WTC11 (cell line): Measurements from ENCODE around the gene FBXL13. TPM values are rescaled to one million over a fixed set of nuclear protein-coding genes. Genes with fewer than 3 reads are reported as not detected.

Experiments
- ATAC-seq: fragments of 200-7000 bp; cut with Tn5 transposase; 2 replicates; pipeline ENCODE4 v1.10.0; 2021; ENCODE audit warnings: mild to moderate bottlenecking, moderate library complexity
- CTCF ChIA-PET: fragments of 300-600 bp; sonication (Branson Sonifier 250); formaldehyde crosslinking; loops from one replicate; lab custom pipeline; 2021; ENCODE audit warnings: antibody characterized with exemption; lab: Charles Lee
- POLR2A ChIA-PET: fragments of 350-600 bp; sonication (Branson Sonifier 250); formaldehyde crosslinking; loops from one replicate; lab custom pipeline; 2021; ENCODE audit warnings: antibody characterized with exemption; lab: Charles Lee
- DNase-seq: peaks from one replicate; pipeline ENCODE4 v3.0.0; 2021; ENCODE audit warnings: low spot score
- H3K27ac Mint-ChIP-seq: 2 replicates; pipeline ENCODE4 v1.8.0; 2021; ENCODE audit warnings: mixed read lengths
- H3K27me3 Mint-ChIP-seq: 2 replicates; pipeline ENCODE4 v1.8.0; 2021; ENCODE audit warnings: low read depth, mild to moderate bottlenecking, moderate library complexity, mixed read lengths
- H3K36me3 Mint-ChIP-seq: 2 replicates; pipeline ENCODE4 v1.8.0; 2021; ENCODE audit warnings: mixed read lengths
- H3K4me1 Mint-ChIP-seq: 2 replicates; pipeline ENCODE4 v1.8.0; 2022; ENCODE audit warnings: mixed read lengths
- H3K4me3 Mint-ChIP-seq: 2 replicates; pipeline ENCODE4 v1.8.0; 2021; ENCODE audit warnings: mild to moderate bottlenecking, moderate library complexity, mixed read lengths
- H3K9me3 Mint-ChIP-seq: 2 replicates; pipeline ENCODE4 v1.8.0; 2021; ENCODE audit warnings: mixed read lengths
- AR ChIP-seq: fragments of 250-450 bp; sonication (Bioruptor Pico); IDR thresholded peaks from 2 replicates; pipeline ENCODE4 v1.9.0; 2021; ENCODE audit warnings: mild to moderate bottlenecking
- ATF6 ChIP-seq: sonication (generic); formaldehyde crosslinking; IDR thresholded peaks from 2 replicates; pipeline ENCODE4 v1.8.1; 2023; ENCODE audit warnings: mild to moderate bottlenecking, missing genetic modification reagents
- CREB1 ChIP-seq: sonication (generic); formaldehyde crosslinking; IDR thresholded peaks from 2 replicates; pipeline ENCODE4 v1.8.0; 2023; ENCODE audit warnings: mild to moderate bottlenecking, missing genetic modification reagents
- CREM ChIP-seq: sonication (generic); formaldehyde crosslinking; IDR thresholded peaks from 2 replicates; pipeline ENCODE4 v1.8.1; 2022; ENCODE audit warnings: mild to moderate bottlenecking, missing genetic modification reagents, moderate library complexity
- E2F1 ChIP-seq: sonication (generic); formaldehyde crosslinking; IDR thresholded peaks from 2 replicates; pipeline ENCODE4 v1.8.0; 2022; ENCODE audit warnings: mild to moderate bottlenecking, missing genetic modification reagents
- E2F5 ChIP-seq: sonication (generic); formaldehyde crosslinking; IDR thresholded peaks from 2 replicates; pipeline ENCODE4 v1.8.1; 2022; ENCODE audit warnings: mild to moderate bottlenecking, moderate library complexity, missing genetic modification reagents
- ELF4 ChIP-seq: sonication (generic); formaldehyde crosslinking; IDR thresholded peaks from 2 replicates; pipeline ENCODE4 v1.8.1; 2022; ENCODE audit warnings: low read depth, mild to moderate bottlenecking, moderate library complexity, missing genetic modification reagents
- ESRRA ChIP-seq: sonication (generic); formaldehyde crosslinking; IDR thresholded peaks from 2 replicates; pipeline ENCODE4 v1.8.1; 2022; ENCODE audit warnings: mild to moderate bottlenecking, missing genetic modification reagents, borderline replicate concordance
- GTF2I ChIP-seq: fragments of 250-450 bp; sonication (Bioruptor Pico); conservative IDR thresholded peaks from 2 replicates; pipeline ENCODE4 v1.4.0; 2021; ENCODE audit warnings: mild to moderate bottlenecking
- HMGXB4 ChIP-seq: sonication (generic); formaldehyde crosslinking; IDR thresholded peaks from 2 replicates; pipeline ENCODE4 v1.8.1; 2023; ENCODE audit warnings: mild to moderate bottlenecking, moderate library complexity, missing genetic modification reagents
- JAZF1 ChIP-seq: fragments of 250-450 bp; sonication (Bioruptor Pico); IDR thresholded peaks from 2 replicates; pipeline ENCODE4 v1.9.0; 2021; ENCODE audit warnings: moderate library complexity, mild to moderate bottlenecking, inconsistent platforms
- KAT7 ChIP-seq: sonication (generic); formaldehyde crosslinking; IDR thresholded peaks from 2 replicates; pipeline ENCODE4 v1.8.1; 2023; ENCODE audit warnings: missing genetic modification reagents, mild to moderate bottlenecking, borderline replicate concordance
- MYBL2 ChIP-seq: sonication (generic); formaldehyde crosslinking; IDR thresholded peaks from 2 replicates; pipeline ENCODE4 v1.8.1; 2023; ENCODE audit warnings: mild to moderate bottlenecking, moderate library complexity, missing genetic modification reagents
- PRRX2 ChIP-seq: fragments of 250-450 bp; sonication (Bioruptor Pico); IDR thresholded peaks from 2 replicates; pipeline ENCODE4 v1.8.0; 2021; ENCODE audit warnings: mild to moderate bottlenecking
- RELA ChIP-seq: sonication (generic); formaldehyde crosslinking; IDR thresholded peaks from 2 replicates; pipeline ENCODE4 v1.8.1; 2022; ENCODE audit warnings: missing genetic modification reagents, mild to moderate bottlenecking, borderline replicate concordance
- SP1 ChIP-seq: sonication (generic); formaldehyde crosslinking; conservative IDR thresholded peaks from 2 replicates; pipeline ENCODE4 v1.8.1; 2022; ENCODE audit warnings: missing genetic modification reagents
- STAT6 ChIP-seq: sonication (generic); formaldehyde crosslinking; conservative IDR thresholded peaks from 2 replicates; pipeline ENCODE4 v1.8.1; 2023; ENCODE audit warnings: mild to moderate bottlenecking, low read depth, missing genetic modification reagents, moderate library complexity
- TEAD4 ChIP-seq: sonication (generic); formaldehyde crosslinking; IDR thresholded peaks from 2 replicates; pipeline ENCODE4 v1.8.0; 2022; ENCODE audit warnings: mild to moderate bottlenecking, missing genetic modification reagents
- TP53 ChIP-seq: sonication (generic); formaldehyde crosslinking; IDR thresholded peaks from 2 replicates; pipeline ENCODE4 v1.8.1; 2023; ENCODE audit warnings: mild to moderate bottlenecking, missing genetic modification reagents
- USF1 ChIP-seq: sonication (generic); formaldehyde crosslinking; IDR thresholded peaks from 2 replicates; pipeline ENCODE4 v1.8.0; 2022; ENCODE audit warnings: mild to moderate bottlenecking, missing genetic modification reagents
- ZBTB21 ChIP-seq: sonication (generic); formaldehyde crosslinking; IDR thresholded peaks from 2 replicates; pipeline ENCODE4 v1.8.1; 2023; ENCODE audit warnings: mild to moderate bottlenecking, missing genetic modification reagents, borderline replicate concordance
- ZMAT4 ChIP-seq: fragments of 250-450 bp; sonication (Bioruptor Pico); IDR thresholded peaks from 2 replicates; pipeline ENCODE4 v1.9.0; 2021; ENCODE audit warnings: mild to moderate bottlenecking
- ZNF121 ChIP-seq: sonication (generic); formaldehyde crosslinking; IDR thresholded peaks from 2 replicates; pipeline ENCODE4 v1.8.0; 2023; ENCODE audit warnings: missing genetic modification reagents
- ZNF396 ChIP-seq: fragments of 250-450 bp; sonication (Bioruptor Pico); IDR thresholded peaks from 2 replicates; pipeline ENCODE4 v1.8.0; 2021; ENCODE audit warnings: mild to moderate bottlenecking, moderate library complexity, borderline replicate concordance
- ZNF416 ChIP-seq: fragments of 250-450 bp; sonication (Bioruptor Pico); IDR thresholded peaks from 2 replicates; pipeline ENCODE4 v1.9.0; 2021; ENCODE audit warnings: mild to moderate bottlenecking, inconsistent platforms
- total RNA-seq: library from RNA; stranded (reverse); gene quantifications from 3 replicates; pipeline ENCODE4 v1.2.3, GENCODE V29; 2021

The FBXL13 gene
- total RNA-seq, 1 experiment from 2014 or later: 1.7 TPM

- Mint-ChIP-seq H3K27ac (no peak overlapping the region), H3K4me3 (no peak overlapping the region), H3K9me3 (peaks cover 25% of the 10 kb centered on the region), H3K36me3 (peaks cover 7% of the 10 kb centered on the region), H3K27me3 (no peaks in the 10 kb centered on the region), H3K4me1 (no peaks in the 10 kb centered on the region)
- ATAC-seq: no peak
- POLR2A ChIA-PET: no interaction called here
- TF ChIP-seq E2F1 (CRISPR knock-in tag) (no peak), TP53 (CRISPR knock-in tag) (no peak), STAT6 (CRISPR knock-in tag) (no peak), ELF4 (no peak), AR (CRISPR knock-in tag) (no peak), KAT7 (no peak), ZNF416 (no peak), ZBTB21 (CRISPR knock-in tag) (no peak), ZNF121 (CRISPR knock-in tag) (no peak), ATF6 (CRISPR knock-in tag) (no peak), MYBL2 (CRISPR knock-in tag) (no peak), TEAD4 (CRISPR knock-in tag) (no peak), E2F5 (CRISPR knock-in tag) (no peak), ZMAT4 (CRISPR knock-in tag) (no peak), ZNF396 (CRISPR knock-in tag) (no peak), CREM (no peak), CREB1 (CRISPR knock-in tag) (no peak)
- DNase-seq: no peak
- CTCF ChIA-PET: no interaction called here
Measured at GRCh38 chr7:103003004-103003403, 71.6 kb downstream of the FBXL13 start.

- Mint-ChIP-seq H3K27me3 (no peaks in the 10 kb centered on the region), H3K9me3 (peaks cover 25% of the 10 kb centered on the region), H3K4me3 (no peak overlapping the region), H3K27ac (no peak overlapping the region), H3K4me1 (no peaks in the 10 kb centered on the region), H3K36me3 (peaks cover 7% of the 10 kb centered on the region)
- ChIA-PET POLR2A (no interaction called here), CTCF (interaction anchor here (0.5 kb wide), 1 partner anchor 61 kb away, joined by 3 read pairs; no protein-coding TSS in a partner anchor)
- DNase-seq (no peak), ATAC-seq (no peak)
- TF ChIP-seq USF1 (CRISPR knock-in tag) (no peak), HMGXB4 (no peak), CREB1 (CRISPR knock-in tag) (no peak), ELF4 (no peak), GTF2I (CRISPR knock-in tag) (no peak), CREM (no peak), RELA (no peak), JAZF1 (CRISPR knock-in tag) (no peak), SP1 (CRISPR knock-in tag) (no peak), PRRX2 (CRISPR knock-in tag) (no peak), ESRRA (CRISPR knock-in tag) (no peak)
Measured at GRCh38 chr7:103001210-103001609, 73.4 kb downstream of the FBXL13 start.
